Activated CD8-positive, alpha-beta memory T cell treated with anti-CD3 and anti-CD28 coated beads for 36 hours (primary cell): Measurements from ENCODE around the gene LCP1. TPM values are rescaled to one million over a fixed set of nuclear protein-coding genes. Genes with fewer than 3 reads are reported as not detected.

ENCODE experiments used
- CTCF ChIA-PET: fragments of 350-600 bp; sonication (Branson Sonifier 250); formaldehyde crosslinking; loops from one replicate; lab custom pipeline; 2021; ENCODE audit warnings: antibody characterized with exemption; lab: Charles Lee
- POLR2A ChIA-PET: fragments of 350-600 bp; sonication (Branson Sonifier 250); formaldehyde crosslinking; loops from one replicate; lab custom pipeline; 2021; ENCODE audit warnings: antibody characterized with exemption; lab: Charles Lee
- total RNA-seq, 2 experiments: library from RNA; stranded (reverse); gene quantifications; one replicate each; pipeline ENCODE4 v1.2.3, GENCODE V29; 2021

The LCP1 gene
- total RNA-seq, 2 experiments from 2014 or later: 846 to 848 TPM

DNA sequence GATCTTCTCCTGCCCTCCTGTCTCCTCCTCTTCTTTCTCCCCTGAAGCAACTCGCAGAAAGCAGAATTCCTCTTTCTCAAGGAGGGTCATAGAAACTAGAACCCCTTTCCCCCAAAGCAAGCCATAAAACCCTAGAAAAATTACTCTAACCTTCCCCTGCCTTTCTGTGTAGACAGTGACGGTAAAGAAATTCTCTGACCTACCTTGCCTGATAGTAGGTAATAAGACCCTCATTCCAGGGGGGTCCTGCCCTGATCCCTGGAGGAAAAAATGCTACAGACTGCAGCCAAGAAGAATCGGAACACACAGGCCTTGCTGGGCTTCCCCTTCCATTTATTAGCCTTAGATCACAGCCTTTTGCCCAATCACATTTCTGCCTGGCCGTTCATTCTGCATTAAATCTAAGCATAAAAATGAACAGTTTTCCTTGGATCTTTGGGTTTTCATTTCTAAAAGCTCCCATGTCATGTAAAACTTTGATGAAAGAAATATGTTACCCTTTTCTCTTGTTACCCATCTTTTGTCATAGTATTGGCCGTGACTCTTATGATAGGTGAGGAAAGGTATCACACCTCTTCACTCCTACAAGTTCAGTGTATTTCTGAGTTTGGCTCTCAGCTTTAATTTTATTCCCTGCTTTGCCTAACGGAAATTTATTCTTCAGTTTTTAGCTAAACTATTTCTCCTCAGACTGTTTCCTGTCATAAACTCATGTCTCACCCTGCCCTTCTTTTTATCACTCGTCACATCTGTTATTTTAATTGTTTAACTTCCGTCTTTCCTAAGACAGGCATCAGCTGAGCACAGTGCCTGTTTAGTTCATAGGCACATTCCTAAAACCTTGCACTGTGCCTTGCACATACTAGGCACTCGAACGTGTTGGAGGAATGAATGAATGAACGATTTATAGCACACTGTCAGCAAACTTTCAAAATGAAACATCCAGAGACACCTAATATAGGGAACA, 56.7 kb downstream of the LCP1 start:
- POLR2A ChIA-PET: interaction anchor here (0.7 kb wide), 1 partner anchor 10 kb away, joined by 3 read pairs; no protein-coding TSS in a partner anchor
- CTCF ChIA-PET: interaction anchor here (0.6 to 1.0 kb wide), 2 partner anchors 16 to 23 kb away, joined by 4 read pairs; no protein-coding TSS in a partner anchor

DNA sequence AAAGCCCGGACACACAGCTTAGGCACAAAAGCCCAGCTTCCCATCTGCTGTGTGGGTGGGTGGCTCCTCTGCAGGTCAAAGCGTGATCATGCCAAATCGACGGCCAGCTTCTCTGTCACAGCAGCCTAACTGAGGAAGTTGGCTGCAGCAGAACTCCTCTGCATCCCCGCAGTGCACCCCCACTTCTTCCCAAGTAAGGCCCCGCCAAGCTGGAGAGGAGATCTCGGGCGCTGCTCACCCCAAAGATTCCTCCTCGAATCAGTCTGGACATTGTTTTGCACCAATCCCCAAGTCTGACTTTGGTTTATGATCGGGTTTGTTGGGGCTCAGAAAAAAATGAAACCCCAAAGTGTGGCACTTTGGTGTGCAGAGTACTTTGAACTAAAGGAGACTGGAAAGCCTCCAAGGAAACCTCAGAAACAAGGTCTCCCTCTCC, 57.4 kb downstream of the LCP1 start:
- POLR2A ChIA-PET: no interaction called here
- CTCF ChIA-PET: no interaction called here

DNA sequence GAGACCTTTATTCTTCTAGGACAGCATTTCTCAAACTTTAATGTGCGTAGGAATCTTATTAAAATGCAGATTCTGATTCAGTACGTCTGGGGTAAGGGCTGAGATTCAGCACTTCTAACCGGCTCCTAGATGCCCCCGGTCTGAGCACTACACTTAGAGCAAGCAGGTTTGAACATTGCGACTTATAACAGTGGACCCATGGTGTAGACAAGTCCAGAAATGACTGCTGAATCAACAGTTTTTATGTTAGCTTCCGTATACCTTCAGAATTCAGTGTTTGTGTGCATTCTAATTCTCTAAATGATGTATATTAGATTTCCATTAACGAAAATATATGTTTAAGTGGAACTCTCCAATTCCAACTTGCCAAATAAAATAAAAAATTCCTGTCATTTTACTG, 59.7 kb downstream of the LCP1 start:
- POLR2A ChIA-PET: no interaction called here
- CTCF ChIA-PET: no interaction called here

DNA sequence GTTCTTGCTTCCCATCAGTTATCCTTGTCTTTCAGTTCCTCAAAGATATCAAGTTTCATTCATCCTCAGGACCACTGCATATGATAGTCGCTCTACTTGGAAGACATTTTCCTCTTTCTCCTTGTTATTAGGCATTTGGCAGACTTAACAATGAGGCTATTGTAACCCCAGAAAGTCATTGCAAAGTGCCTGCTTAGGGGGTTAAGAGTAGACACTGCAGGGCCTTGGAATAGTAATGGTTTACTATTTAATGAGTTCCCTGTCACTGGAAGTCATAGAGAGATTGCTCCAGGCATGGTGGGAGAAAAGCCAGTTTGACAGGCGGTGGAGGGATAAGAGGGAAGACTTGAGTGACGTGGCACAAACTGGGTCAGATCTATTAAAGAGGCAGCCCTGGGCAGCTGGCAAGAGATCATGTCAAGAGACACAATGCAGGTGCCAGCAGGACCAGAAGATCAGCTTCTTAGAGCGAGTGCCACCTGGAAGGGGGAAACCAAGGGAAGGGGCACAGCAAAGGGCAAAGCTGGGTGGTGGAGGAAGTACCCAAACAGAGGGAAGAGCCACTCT, 60.3 kb downstream of the LCP1 start:
- ChIA-PET CTCF (interaction anchor here (1.3 kb wide), 1 partner anchor 8 kb away, joined by 3 read pairs; no protein-coding TSS in a partner anchor), POLR2A (no interaction called here)

DNA sequence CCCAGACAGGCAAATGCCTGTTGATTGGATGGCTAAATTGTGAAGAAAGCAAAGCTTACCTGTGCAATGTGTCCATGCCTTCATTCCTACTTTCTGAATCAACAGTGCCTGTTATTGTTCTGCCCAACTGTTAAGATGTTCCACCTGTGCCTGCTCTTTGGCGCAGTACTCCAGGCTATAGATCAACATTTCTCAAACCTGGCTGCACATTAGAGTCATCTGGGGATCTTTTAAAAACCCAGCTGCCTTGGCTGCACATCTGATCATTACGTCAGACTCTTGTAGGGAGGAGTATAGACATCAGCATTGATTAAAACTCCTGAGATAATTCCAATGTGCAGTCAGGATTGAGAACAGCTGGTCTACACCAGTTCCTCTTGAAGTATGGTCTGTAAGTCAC, 60.9 kb downstream of the LCP1 start:
- ChIA-PET POLR2A (no interaction called here), CTCF (interaction anchor here (1.3 kb wide), 1 partner anchor 9 kb away, joined by 3 read pairs; no protein-coding TSS in a partner anchor)

DNA sequence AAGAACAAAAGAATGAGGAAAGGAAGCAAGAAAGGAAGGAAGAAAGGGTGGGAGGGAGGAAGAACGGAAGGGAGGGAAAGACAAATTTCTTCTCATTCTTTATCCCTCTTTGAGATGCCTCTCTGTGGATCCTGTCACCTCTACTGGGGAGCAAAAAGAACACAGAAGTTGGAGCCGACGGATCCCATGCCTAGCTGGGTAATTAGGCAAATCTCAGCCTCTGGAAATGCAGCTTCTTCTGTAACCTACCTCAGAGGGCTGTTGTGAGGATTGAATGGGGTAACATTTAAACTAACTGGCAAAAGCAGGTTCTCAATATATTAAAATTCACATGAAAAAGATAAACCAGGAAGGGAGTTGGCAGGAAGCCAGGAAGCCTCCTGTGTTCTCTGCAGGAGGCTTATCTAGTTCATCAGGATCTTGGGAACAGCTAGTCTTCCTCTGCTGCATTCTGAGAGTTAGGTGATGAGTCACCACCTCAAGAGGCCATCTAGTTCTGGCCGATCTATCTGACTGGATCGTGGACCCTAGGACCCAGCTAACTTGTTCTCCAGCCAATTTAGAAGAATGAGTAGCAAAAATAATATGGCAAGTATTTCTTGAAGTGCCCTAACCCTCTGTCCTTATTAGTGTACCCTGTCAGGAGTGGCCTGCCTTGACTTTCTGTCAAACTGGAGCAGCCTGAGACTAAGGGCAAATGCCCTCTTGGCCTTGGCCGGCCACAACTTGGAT, 61.9 kb downstream of the LCP1 start:
- CTCF ChIA-PET: interaction anchor here (1.3 kb wide), 1 partner anchor 10 kb away, joined by 3 read pairs; no protein-coding TSS in a partner anchor
- POLR2A ChIA-PET: interaction anchor here (0.7 kb wide), 1 partner anchor 11 kb away, joined by 3 read pairs; no protein-coding TSS in a partner anchor

DNA sequence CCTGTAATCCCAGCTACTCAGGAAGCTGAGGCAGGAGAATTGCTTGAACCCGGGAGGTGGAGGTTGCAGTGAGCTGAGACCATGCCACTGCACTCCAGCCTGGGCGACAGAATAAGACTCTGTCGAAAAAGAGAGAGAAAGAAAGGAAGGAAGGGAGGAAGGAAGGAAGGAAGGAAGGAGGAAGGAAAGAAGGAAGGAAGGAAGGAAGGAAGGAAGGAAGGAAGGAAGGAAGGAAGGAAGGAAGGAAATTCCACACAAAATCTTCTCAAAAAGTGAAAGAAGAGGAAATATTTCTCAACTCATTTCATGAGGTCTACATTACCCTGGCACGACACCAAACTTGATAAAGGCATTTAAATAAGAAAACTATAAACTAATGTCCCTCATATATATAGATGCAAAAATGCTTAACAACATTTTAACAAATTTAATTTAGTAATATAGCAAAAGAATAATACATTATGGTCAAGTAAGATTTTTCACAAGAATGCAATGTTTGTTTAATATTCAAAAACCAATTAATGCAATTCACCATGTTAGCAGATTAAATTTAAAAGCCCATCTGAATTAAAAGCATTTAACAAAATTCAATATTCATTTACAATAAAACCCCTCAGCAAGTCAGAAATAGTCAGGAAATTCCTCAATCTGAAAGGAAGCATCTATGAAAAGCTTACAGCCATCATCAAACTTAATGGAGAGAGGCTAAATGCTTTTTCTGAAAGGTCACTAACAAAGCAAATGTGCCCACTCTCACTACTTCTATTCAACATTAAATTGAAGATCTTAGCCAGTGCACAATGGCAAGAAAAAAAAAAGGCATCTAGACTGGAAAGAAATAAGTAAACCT, 65.1 kb downstream of the LCP1 start:
- ChIA-PET POLR2A (no interaction called here), CTCF (interaction anchor here (0.7 kb wide), 1 partner anchor 87 kb away, joined by 3 read pairs; no protein-coding TSS in a partner anchor)

DNA sequence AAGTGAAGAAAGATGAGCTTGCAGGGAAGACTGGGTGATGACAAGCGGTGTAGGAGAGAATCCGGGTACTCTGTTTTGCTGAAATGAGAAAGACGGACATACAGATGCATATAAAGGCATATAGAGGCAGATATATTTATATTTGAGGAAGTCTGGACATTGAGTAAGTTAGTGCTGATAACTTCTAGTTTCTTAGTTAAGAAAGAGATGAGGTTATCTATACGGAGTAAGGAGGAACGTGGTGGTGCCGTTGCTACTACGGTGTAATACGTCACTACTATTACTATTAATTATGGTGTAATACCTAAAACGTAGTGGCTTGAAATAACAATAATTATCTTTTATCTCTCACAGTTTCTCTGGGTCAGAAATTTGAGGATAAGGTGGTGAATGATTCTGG, 67.4 kb downstream of the LCP1 start:
- CTCF ChIA-PET: no interaction called here
- POLR2A ChIA-PET: no interaction called here

DNA sequence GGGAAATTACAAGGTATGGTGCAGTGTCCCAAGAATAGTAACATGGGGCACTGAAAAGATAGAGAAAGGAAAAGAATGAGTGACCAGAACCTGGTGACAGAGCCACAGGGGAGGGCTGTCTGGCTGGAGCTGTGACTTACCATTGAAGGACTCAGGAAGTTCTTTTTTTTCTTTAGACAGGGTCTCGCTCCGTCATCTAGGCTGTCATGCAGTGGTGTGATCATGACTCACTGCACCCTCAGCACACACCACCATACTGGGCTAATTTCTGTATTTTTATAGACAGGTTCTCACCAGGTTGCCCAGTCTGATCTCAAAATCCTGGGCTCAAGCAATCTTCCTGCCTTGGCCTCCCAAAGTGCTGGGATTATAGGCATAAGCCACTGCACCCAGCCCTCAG, 68.4 kb downstream of the LCP1 start:
- ChIA-PET CTCF (interaction anchor here (1.2 kb wide), 1 partner anchor 13 kb away, joined by 3 read pairs; no protein-coding TSS in a partner anchor), POLR2A (no interaction called here)

DNA sequence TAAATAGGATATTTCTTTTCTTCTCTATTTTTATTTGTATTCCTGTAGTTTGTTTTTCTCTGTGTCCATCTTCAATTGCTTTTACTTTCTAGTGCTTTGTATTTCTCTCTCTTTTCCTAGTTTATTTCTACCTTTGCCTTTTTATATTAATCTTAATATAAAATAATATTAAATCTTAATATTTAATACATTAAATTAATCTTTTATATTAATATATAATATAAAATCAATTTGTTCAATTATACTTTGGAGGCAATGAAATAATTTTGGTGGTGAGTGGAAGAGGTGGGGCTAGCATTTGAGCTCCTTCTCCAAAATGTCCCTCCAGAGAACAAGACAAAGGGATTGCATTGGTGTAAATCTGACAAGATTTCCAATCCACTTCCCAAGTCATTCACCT, 70.8 kb downstream of the LCP1 start:
- CTCF ChIA-PET: no interaction called here

DNA sequence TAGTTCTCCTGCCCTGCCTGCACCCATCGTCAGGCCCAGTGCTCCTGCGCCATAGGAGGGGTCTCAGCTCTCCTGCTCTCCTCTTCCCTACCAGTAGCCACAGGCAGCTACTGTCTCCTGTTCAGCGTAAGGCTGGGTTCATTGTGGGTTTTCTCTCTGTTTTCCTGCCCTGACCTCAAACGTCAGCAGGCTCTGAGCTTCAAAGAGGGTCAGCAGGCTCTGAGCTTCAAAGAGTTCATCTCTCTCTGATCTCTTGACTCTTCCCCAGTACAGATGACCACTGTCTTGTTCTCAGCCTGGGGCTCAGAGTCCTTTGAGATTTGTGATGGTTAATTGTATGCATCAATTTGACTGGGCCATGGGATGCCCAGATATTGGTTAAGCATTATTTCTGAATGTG, 72.5 kb downstream of the LCP1 start:
- CTCF ChIA-PET: no interaction called here
- POLR2A ChIA-PET: interaction anchor here (0.6 kb wide), 1 partner anchor 11 kb away, joined by 3 read pairs; no protein-coding TSS in a partner anchor

More for the DNA sequence above, 70.8 kb downstream of the LCP1 start:
- POLR2A ChIA-PET: no interaction called here

DNA sequence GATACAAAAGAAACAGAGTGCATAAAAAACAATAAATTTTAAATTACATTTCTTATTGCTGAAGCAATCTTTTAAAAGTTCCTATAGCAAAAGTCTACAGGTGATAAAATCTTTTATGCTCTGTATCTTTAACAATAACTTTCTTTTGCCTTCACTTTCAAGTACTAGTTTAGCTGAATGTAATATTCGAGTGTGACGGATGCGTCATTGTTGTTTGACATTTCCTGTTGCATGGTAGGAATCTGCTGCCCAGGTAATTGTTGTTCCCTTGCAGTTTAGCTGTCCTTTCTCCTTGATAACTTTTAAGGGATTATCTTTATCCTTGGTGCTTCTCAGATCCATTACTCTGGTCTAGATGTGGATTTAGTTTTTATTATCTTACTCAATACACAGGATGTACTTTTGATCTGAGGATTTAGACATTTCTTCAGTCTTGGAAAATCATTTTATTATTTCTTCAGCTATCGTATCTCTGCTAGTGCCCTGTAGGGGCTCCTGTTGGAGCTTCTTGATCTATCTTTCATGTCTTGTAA, 75.1 kb downstream of the LCP1 start:
- ChIA-PET POLR2A (no interaction called here), CTCF (no interaction called here)

DNA sequence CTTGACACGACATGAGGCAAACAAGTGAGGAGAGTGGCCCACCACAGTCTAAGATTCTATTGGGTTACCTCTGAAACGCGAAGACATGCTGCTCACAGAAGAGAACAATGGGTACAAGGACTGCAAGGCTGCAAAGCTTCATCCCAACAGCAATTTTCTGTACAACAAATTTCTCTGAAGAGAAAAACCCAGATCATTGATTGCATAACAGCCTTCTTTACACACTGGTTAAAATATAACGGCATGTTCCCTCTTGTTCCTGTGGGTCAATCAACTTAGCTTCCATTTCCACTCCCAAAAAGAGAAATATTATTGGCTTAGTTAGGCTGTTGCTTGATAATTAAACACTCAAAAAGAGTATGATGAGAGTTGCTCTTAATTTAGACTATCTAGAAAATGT, 77.1 kb downstream of the LCP1 start, which contains the start of gene CPB2:
TSS of gene CPB2 (minus strand) at position 166 of the 400 bp plus-strand sequence. CDS start at position 142, 24 bp downstream.
- ChIA-PET POLR2A (no interaction called here), CTCF (no interaction called here)

DNA sequence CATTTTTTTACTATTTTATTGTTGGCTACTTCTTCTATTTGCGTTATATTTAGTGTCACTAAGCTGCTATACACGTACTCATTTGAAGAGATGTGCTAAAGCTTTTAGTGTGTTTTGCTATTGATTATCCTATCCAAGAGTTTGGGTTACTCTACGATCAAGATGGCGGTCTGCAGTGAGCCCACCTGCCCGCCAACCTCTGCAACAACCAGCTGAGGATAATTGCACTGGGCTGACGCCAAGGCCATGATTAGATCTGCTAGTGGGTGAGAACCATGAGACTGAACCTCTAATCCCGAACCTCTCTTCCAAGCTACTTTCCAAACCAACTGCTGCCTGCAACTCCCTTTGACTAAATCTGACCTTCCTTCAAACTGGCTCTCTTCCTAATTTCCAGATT, 78.9 kb downstream of the LCP1 start:
- ChIA-PET CTCF (no interaction called here), POLR2A (no interaction called here)

DNA sequence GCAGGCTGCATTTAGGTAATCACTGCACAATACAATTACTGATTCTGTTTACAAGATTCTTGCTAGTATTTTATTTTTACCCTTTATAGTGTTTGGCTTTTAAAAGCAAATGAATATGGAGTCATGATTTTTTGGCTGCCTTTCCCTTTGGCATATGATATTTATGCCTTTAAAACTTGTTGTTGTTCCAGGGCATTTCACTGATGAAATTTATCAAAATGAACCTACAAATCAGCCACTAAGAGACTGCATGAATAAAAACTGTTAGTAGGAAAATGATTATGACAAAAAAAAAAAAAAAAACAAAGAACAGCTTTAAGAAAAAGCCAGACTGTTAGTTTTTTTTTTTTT, 79.7 kb downstream of the LCP1 start:
- CTCF ChIA-PET: no interaction called here
- POLR2A ChIA-PET: no interaction called here

DNA sequence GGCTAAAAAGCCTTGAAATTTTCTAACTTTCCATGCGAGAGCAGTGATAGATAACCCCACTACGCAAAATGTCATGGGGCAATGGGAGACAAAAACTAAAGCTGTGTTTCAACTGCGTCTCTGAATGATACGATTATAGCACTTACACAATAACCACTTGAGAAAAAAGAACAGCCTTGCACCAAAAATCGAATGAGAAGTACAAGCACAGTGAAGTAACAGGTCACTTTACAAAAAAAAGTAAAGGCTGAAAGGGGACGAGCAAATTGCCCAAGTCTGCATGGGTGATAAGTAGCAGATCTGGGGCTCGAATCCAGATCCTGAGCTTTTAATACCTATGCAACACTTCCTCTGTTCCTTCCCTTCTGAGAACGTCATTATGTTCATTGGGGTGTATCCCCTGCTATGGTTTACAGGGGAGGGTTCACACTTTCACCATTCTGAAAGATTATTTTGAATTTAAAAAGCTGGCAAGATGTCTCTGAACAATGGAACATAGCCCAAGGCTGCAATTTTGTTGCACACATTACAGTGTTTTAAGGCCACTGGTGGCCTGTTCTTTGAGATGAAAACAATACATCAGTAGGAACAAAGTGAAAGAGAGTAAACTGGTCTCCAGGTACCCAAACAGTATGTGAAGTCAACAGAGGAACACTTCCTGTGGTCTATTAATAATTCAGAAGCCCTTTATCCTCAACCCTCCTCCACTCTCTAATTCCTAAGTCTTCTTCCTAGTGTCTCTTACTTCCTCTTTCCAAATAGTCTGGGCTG, 80.3 kb downstream of the LCP1 start:
- ChIA-PET CTCF (no interaction called here), POLR2A (no interaction called here)

DNA sequence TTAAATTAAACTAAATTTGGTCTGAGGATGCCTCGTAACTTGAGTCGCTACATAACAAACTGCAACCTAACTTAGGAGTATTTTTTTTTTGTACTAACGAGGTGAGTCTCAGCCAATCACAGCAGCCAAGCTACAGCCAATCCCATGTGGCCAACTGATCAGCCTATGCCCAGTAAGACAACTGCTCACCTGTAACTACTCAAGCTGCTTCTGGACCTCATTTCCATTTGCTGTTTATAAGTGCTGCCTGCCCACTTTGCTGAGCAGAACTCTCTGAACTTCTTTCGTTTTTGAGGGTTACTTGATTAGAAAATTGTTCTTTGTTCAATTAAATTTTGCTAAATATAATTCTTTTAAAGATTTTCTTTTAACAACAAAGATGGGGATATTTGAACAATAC, 81.0 kb downstream of the LCP1 start:
- CTCF ChIA-PET: no interaction called here
- POLR2A ChIA-PET: no interaction called here
